EH (cell line): Measurements from ENCODE around the gene DLG5.

Experiments used
- DNase-seq: peaks from one replicate; pipeline ENCODE4 v3.0.0-alpha.2; 2015; ENCODE audit warnings: low read depth

The DLG5 gene

GRCh38 chr10:77892021-77892739, 34.4 kb downstream of the DLG5 start:
- DNase-seq, result no peak

GRCh38 chr10:77890097-77890496, 36.5 kb downstream of the DLG5 start:
- no peak for DNase-seq

- DNase-seq, result peak; percentile 55
Observed at GRCh38 chr10:77889277-77889903, 37.2 kb downstream of the DLG5 start.

- peak; percentile 27 for DNase-seq
Observed at GRCh38 chr10:77888356-77888703, 38.2 kb downstream of the DLG5 start.

- DNase-seq, result peak; percentile 59
Observed at GRCh38 chr10:77887631-77888355, 38.8 kb downstream of the DLG5 start.

- DNase-seq, result no peak
Observed at GRCh38 chr10:77886795-77887355, 39.7 kb downstream of the DLG5 start.

- no peak for DNase-seq
Observed at GRCh38 chr10:77884181-77884580, 42.4 kb downstream of the DLG5 start.

- DNase-seq, result no peak
Observed at GRCh38 chr10:77881636-77882035, 44.9 kb downstream of the DLG5 start.

GRCh38 chr10:77881222-77881621, 45.3 kb downstream of the DLG5 start:
- DNase-seq, result no peak

- no peak for DNase-seq
Observed at GRCh38 chr10:77879710-77880109, 46.8 kb downstream of the DLG5 start.

- DNase-seq, result no peak
Observed at GRCh38 chr10:77879065-77879464, 47.5 kb downstream of the DLG5 start.

GRCh38 chr10:77877441-77878344, 48.9 kb downstream of the DLG5 start:
- peak; percentile 57 for DNase-seq

GRCh38 chr10:77875730-77876129, 50.8 kb downstream of the DLG5 start:
- no peak for DNase-seq

- DNase-seq, result no peak
Observed at GRCh38 chr10:77874872-77875271, 51.7 kb downstream of the DLG5 start.

- DNase-seq, result peak; percentile 71
Observed at GRCh38 chr10:77873536-77874380, 52.8 kb downstream of the DLG5 start.

GRCh38 chr10:77872947-77873535, 53.5 kb downstream of the DLG5 start:
- DNase-seq, result no peak

- peak; percentile 26 for DNase-seq
Observed at GRCh38 chr10:77872151-77872946, 54.2 kb downstream of the DLG5 start.

- peak; percentile 51 for DNase-seq
Observed at GRCh38 chr10:77869626-77870420, 56.7 kb downstream of the DLG5 start.

- no peak for DNase-seq
Observed at GRCh38 chr10:77868523-77868922, 58.0 kb downstream of the DLG5 start.
